Measurements from ENCODE around the gene CARD11. TPM values are rescaled to one million over a fixed set of nuclear protein-coding genes. Genes with fewer than 3 reads are reported as not detected.

Gene CARD11
- total and polyA plus RNA-seq, 2 of the 4 experiments (the other 2 are of a cell fraction): 0.18 to 0.26 TPM

- Histone ChIP-seq H4K5ac (ENCODE audit: low read depth, low read length) (no peak overlapping the region), H3K36me3 (ENCODE audit: control insufficient read depth, insufficient read depth, low read length) (no peaks in the 10 kb centered on the region), H3K9ac (ENCODE audit: low read depth, low read length) (no peak overlapping the region), H4K8ac (ENCODE audit: low read depth in 2 of 2, low read length in 2 of 2) (no peak overlapping the region), H4K20me1 (ENCODE audit: insufficient read depth, low read length) (no peaks in the 10 kb centered on the region), H4K91ac (ENCODE audit: insufficient read depth, low read depth, low read length) (no peak overlapping the region), H3K79me1 (ENCODE audit: low read depth in 1 of 2, low read length in 2 of 2) (no peaks in the 10 kb centered on the region), H2BK5ac (ENCODE audit: low read depth, low read length, poor library complexity, severe bottlenecking) (no peak overlapping the region), H2AK5ac (ENCODE audit: low read depth, low read length) (no peak overlapping the region), H2BK20ac (ENCODE audit: low read depth, low read length) (no peak overlapping the region), H3K18ac (ENCODE audit: low read depth, low read length) (no peak overlapping the region), H3K4me3 (ENCODE audit: insufficient read depth, low read depth, low read length) (no peak overlapping the region), H3K14ac (replicated peaks; ENCODE audit: low read depth, low read length) (no peak overlapping the region), H3K27ac (ENCODE audit: insufficient read depth, low read length) (no peak overlapping the region), H2BK120ac (ENCODE audit: low read depth, low read length) (no peak overlapping the region), H3K56ac (ENCODE audit: extremely low read depth, insufficient read depth, low read length) (no peak overlapping the region), H3K4me1 (ENCODE audit: control insufficient read depth, insufficient read depth, low read length) (no peaks in the 10 kb centered on the region), H3K27me3 (ENCODE audit: control insufficient read depth, insufficient read depth, low read length) (0 out of 2 replicates have a peak, but pooled peaks cover 1% of the 10 kb centered on the region), H3K4ac (ENCODE audit: low read depth, low read length) (no peak overlapping the region), H2AFZ (replicated peaks; ENCODE audit: low read length, poor library complexity) (no peak overlapping the region), H2AK9ac (replicated peaks; ENCODE audit: low read depth, low read length, poor library complexity) (no peak overlapping the region), H3K9me3 (ENCODE audit: control insufficient read depth, insufficient read depth, low read length) (peaks cover 2% of the 10 kb centered on the region), H3K9me1 (ENCODE audit: insufficient read depth, low read length) (no peaks in the 10 kb centered on the region), H3K4me2 (ENCODE audit: low read depth, low read length) (no peak overlapping the region), H2BK15ac (ENCODE audit: low read depth, low read length) (no peak overlapping the region), H3K23ac (ENCODE audit: low read depth, low read length) (no peak overlapping the region)
- DNase-seq: no peak
- intact Hi-C loops (cut with micrococcal nuclease) (no loop called here), in situ Hi-C loops (cut with MboI; ENCODE audit: low sequenced_read_pairs) (no loop called here), dilution Hi-C loops (cut with HindIII; ENCODE audit: low sequenced_read_pairs, unreplicated experiment) (no loop called here)
- WGBS, 2 experiments (ENCODE audit: extremely low coverage in 2 of 2, insufficient read length in 1 of 2): no CpG with 5 or more reads among the region's 1 CpG
- no TSS peak for BruUV-seq (replicated peaks)
- ChIA-PET POLR2A (ENCODE audit: unreplicated experiment) (no interaction called here), CTCF (no interaction called here)
- TF ChIP-seq RFX5 (IDR thresholded peaks at IDR 0.05; ENCODE audit: low read depth, low read length) (no peak), MAFK (IDR thresholded peaks at IDR 0.05; ENCODE audit: low read depth, low read length) (no peak), CHD1 (IDR thresholded peaks at IDR 0.05; ENCODE audit: low read depth, low read length) (no peak), RAD21 (IDR thresholded peaks at IDR 0.05; ENCODE audit: low read length) (no peak), POLR2A (IDR thresholded peaks at IDR 0.05; ENCODE audit: low read depth, low read length) (no peak), RCOR1 (IDR thresholded peaks at IDR 0.05; ENCODE audit: insufficient replicate concordance, low read length) (no peak), FOS (IDR thresholded peaks at IDR 0.05; ENCODE audit: low read depth, low read length) (no peak), CEBPB (IDR thresholded peaks at IDR 0.05; ENCODE audit: low read depth, low read length) (no peak), MAZ (IDR thresholded peaks at IDR 0.05; ENCODE audit: borderline replicate concordance, low read depth, low read length) (no peak), NFE2L2 (IDR thresholded peaks at IDR 0.05; ENCODE audit: low read depth, low read length) (no peak), MXI1 (IDR thresholded peaks at IDR 0.05; ENCODE audit: borderline replicate concordance, low read depth, low read length) (no peak), SMC3 (IDR thresholded peaks at IDR 0.05; ENCODE audit: low read depth, low read length) (no peak), BHLHE40 (IDR thresholded peaks at IDR 0.05; ENCODE audit: low read depth, low read length) (no peak)
- TF ChIP-seq, protein P1, sequence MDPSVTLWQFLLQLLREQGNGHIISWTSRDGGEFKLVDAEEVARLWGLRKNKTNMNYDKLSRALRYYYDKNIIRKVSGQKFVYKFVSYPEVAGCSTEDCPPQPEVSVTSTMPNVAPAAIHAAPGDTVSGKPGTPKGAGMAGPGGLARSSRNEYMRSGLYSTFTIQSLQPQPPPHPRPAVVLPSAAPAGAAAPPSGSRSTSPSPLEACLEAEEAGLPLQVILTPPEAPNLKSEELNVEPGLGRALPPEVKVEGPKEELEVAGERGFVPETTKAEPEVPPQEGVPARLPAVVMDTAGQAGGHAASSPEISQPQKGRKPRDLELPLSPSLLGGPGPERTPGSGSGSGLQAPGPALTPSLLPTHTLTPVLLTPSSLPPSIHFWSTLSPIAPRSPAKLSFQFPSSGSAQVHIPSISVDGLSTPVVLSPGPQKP (IDR thresholded peaks at IDR 0.05; ENCODE audit: borderline replicate concordance, low read depth, low read length): no peak
- TF ChIP-seq, protein P2, sequence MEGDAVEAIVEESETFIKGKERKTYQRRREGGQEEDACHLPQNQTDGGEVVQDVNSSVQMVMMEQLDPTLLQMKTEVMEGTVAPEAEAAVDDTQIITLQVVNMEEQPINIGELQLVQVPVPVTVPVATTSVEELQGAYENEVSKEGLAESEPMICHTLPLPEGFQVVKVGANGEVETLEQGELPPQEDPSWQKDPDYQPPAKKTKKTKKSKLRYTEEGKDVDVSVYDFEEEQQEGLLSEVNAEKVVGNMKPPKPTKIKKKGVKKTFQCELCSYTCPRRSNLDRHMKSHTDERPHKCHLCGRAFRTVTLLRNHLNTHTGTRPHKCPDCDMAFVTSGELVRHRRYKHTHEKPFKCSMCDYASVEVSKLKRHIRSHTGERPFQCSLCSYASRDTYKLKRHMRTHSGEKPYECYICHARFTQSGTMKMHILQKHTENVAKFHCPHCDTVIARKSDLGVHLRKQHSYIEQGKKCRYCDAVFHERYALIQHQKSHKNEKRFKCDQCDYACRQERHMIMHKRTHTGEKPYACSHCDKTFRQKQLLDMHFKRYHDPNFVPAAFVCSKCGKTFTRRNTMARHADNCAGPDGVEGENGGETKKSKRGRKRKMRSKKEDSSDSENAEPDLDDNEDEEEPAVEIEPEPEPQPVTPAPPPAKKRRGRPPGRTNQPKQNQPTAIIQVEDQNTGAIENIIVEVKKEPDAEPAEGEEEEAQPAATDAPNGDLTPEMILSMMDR (conservative IDR thresholded peaks at IDR 0.05; ENCODE audit: low read depth, low read length): no peak
- TF ChIP-seq, protein P3, sequence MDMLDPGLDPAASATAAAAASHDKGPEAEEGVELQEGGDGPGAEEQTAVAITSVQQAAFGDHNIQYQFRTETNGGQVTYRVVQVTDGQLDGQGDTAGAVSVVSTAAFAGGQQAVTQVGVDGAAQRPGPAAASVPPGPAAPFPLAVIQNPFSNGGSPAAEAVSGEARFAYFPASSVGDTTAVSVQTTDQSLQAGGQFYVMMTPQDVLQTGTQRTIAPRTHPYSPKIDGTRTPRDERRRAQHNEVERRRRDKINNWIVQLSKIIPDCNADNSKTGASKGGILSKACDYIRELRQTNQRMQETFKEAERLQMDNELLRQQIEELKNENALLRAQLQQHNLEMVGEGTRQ (IDR thresholded peaks at IDR 0.05; ENCODE audit: low read depth, low read length): no peak
- ATAC-seq (ENCODE audit: low read depth): no peak
Measured at GRCh38 chr7:2965745-2966270, 77.9 kb downstream of the CARD11 start.

All from IMR-90 (cell line).